Measurements from ENCODE around the gene SETD3. TPM values are rescaled to one million over a fixed set of nuclear protein-coding genes. Genes with fewer than 3 reads are reported as not detected.

SETD3 gene
- total and polyA plus RNA-seq, 2 of the 8 experiments (the other 6 are each of a cell fraction or from before 2014, with no cell fraction given), result 24.0 to 64.0 TPM

GRCh38 chr14:99468836-99469592 lies 11.6 kb downstream of the SETD3 start:
- no peak overlapping the region for H3K23ac ChIP-seq (ENCODE audit: insufficient read length)
- H2AK5ac ChIP-seq (ENCODE audit: low read depth, low read length), result no peak overlapping the region
- H2BK5ac ChIP-seq (ENCODE audit: low read depth, low read length), result no peak overlapping the region
- H3K4me3 ChIP-seq (ENCODE audit: extremely low read depth in 1 of 4, insufficient read depth in 2 of 4, low read depth in 3 of 4, low read length in 4 of 4), result no peak overlapping the region
- 92% methylated on average over 8 of the region's 8 CpGs; no CpG with 5 or more reads in 1 of the 2 experiments for WGBS, 2 experiments (ENCODE audit: extremely low coverage in 1 of 2, insufficient coverage in 1 of 2, insufficient read length in 1 of 2, insufficient replicate concordance in 2 of 2, low coverage in 1 of 2, low lambda C conversion rate in 2 of 2, missing lambda C conversion rate in 1 of 2)
- no peak overlapping the region for H3K9ac ChIP-seq (replicated peaks in 1 of 4; ENCODE audit: extremely low read depth in 1 of 4, low read depth in 3 of 4, low read length in 3 of 4)
- no peak overlapping the region for H4K8ac ChIP-seq (ENCODE audit: extremely low read depth, insufficient read depth, low read length)
- H3K79me2 ChIP-seq (ENCODE audit: control insufficient read depth in 1 of 2, insufficient read depth in 2 of 2, low read length in 2 of 2), result peaks cover 8 to 89% of the 10 kb centered on the region in 2 experiments
- H3K27me3 ChIP-seq (replicated peaks in 1 of 4; ENCODE audit: control insufficient read depth in 3 of 4, extremely low read depth in 1 of 4, insufficient read depth in 3 of 4, low read length in 3 of 4), result no peaks in the 10 kb centered on the region
- no peak overlapping the region for H3K18ac ChIP-seq (ENCODE audit: extremely low read depth, low read length)
- no peak overlapping the region for H3K4ac ChIP-seq (replicated peaks; ENCODE audit: insufficient read length, low read depth, low read length)
- H2AFZ ChIP-seq (ENCODE audit: low read length), result no peak overlapping the region
- POLR2A ChIA-PET (ENCODE audit: partially characterized antibody), result interaction anchor here (0.7 to 1.4 kb wide), 3 partner anchors 11 to 222 kb away, joined by 3 read pairs; partner anchors contain the start of genes CCNK and SETD3
- no peak overlapping the region for H2BK120ac ChIP-seq (replicated peaks; ENCODE audit: low read depth, low read length)
- H4K5ac ChIP-seq (ENCODE audit: insufficient read length, low read depth, low read length), result no peak overlapping the region
- no peak overlapping the region for H2BK15ac ChIP-seq (ENCODE audit: low read length)
- peaks cover 0 to 2% (median 0%) of the 10 kb centered on the region in 4 experiments; a peak in 2 of 7 replicates for H3K4me1 ChIP-seq (replicated peaks in 1 of 4; ENCODE audit: control insufficient read depth in 3 of 4, insufficient read depth in 4 of 4, low read length in 3 of 4)
- H3K14ac ChIP-seq (ENCODE audit: insufficient read length), result no peak overlapping the region
- no peak overlapping the region for H3K4me2 ChIP-seq (ENCODE audit: insufficient read depth in 1 of 2, low read depth in 2 of 2, low read length in 2 of 2)
- peaks cover 7% of the 10 kb centered on the region; the same call in 1 of the 2 replicates for H3K79me1 ChIP-seq (ENCODE audit: low read depth, low read length)
- no peak overlapping the region for H2BK20ac ChIP-seq (ENCODE audit: low read length)
- no peak overlapping the region for H4K91ac ChIP-seq (replicated peaks; ENCODE audit: insufficient read length, low read length)
- peaks cover 0 to 17% of the 10 kb centered on the region in 2 experiments for H4K20me1 ChIP-seq (replicated peaks in 1 of 2; ENCODE audit: control insufficient read depth in 1 of 2, insufficient read depth in 2 of 2, low read length in 2 of 2)
- H3K9me3 ChIP-seq (ENCODE audit: insufficient read depth in 2 of 2, low read depth in 1 of 2, low read length in 1 of 2), result no peaks in the 10 kb centered on the region
- H3K23me2 ChIP-seq (ENCODE audit: low read depth, low read length), result no peaks in the 10 kb centered on the region
- H3K27ac ChIP-seq (ENCODE audit: low read depth, low read length), result no peak overlapping the region
- no peak overlapping the region for H2BK12ac ChIP-seq (ENCODE audit: low read depth, low read length)
- no peak for FAIRE-seq
- H3K56ac ChIP-seq (replicated peaks; ENCODE audit: insufficient read length, low read depth, low read length), result no peak overlapping the region
- CTCF ChIA-PET (ENCODE audit: partially characterized antibody), result interaction anchor here (0.8 to 1.0 kb wide), 2 partner anchors 19 to 219 kb away, joined by 3 read pairs; no protein-coding TSS in a partner anchor
- H3K36me3 ChIP-seq (ENCODE audit: control insufficient read depth in 2 of 4, insufficient read depth in 4 of 4, low read length in 3 of 4), result peaks cover 0 to 5% (median 0%) of the 10 kb centered on the region in 4 experiments; a peak in 1 of 8 replicates
- no peak for DNase-seq (ENCODE audit: low read depth in 1 of 2, low spot score in 2 of 2)
- TF ChIP-seq E2F6 (IDR thresholded peaks at IDR 0.05) (no peak), CBX8 (IDR thresholded peaks at IDR 0.05; ENCODE audit: borderline replicate concordance, low read depth, low read length) (no peak), SP1 (IDR thresholded peaks at IDR 0.05; ENCODE audit: low read depth, low read length) (no peak), JUN (IDR thresholded peaks at IDR 0.05; ENCODE audit: low read depth, low read length) (no peak), JUND (IDR thresholded peaks at IDR 0.05; ENCODE audit: low read length) (no peak), HDAC2 (IDR thresholded peaks at IDR 0.05; ENCODE audit: borderline replicate concordance in 1 of 2, low read depth in 2 of 2, low read length in 2 of 2) (no peak), CBX5 (IDR thresholded peaks at IDR 0.05; ENCODE audit: low read depth, low read length) (no peak), ZNF274 (IDR thresholded peaks at IDR 0.05; ENCODE audit: borderline replicate concordance, extremely low read depth, low read length) (no peak), KDM4A (IDR thresholded peaks at IDR 0.05; ENCODE audit: low read depth, low read length, severe bottlenecking) (no peak), SIRT6 (IDR thresholded peaks at IDR 0.05; ENCODE audit: low read length) (no peak), MAFK (IDR thresholded peaks at IDR 0.05; ENCODE audit: low read depth, low read length) (no peak), CREB1 (IDR thresholded peaks at IDR 0.05) (no peak)

Data from H1 (cell line).